Natural killer cell (primary cell): ENCODE data around the gene DBN1. TPM values are rescaled to one million over a fixed set of nuclear protein-coding genes. Genes with fewer than 3 reads are reported as not detected.

Source experiments
- ATAC-seq, 3 donors: fragments of 150-1000 bp in 2 of 3; fragments of 200-7000 bp in 1 of 3; cut with Tn5 transposase; 1 replicate in 1 of 3; 2 replicates in 2 of 3; pipeline ENCODE4 v1.10.0; 2021; ENCODE audit warnings: mild to moderate bottlenecking in 2 of 3, moderate library complexity in 2 of 3
- DNase-seq, 2 donors: peaks; one replicate each; pipeline versions ENCODE4 v3.0.0 to v3.0.0-alpha.2; 2013 to 2021; ENCODE audit warnings: mixed read lengths in 1 of 2
- H3K27ac ChIP-seq: one replicate; pipeline ENCODE4 v1.5.1; 2013; ENCODE audit warnings: mild to moderate bottlenecking, low read length
- H3K27me3 ChIP-seq: one replicate; pipeline ENCODE4 v1.6.1; 2013; ENCODE audit warnings: low read length; ENCODE audit not compliant: control insufficient read depth, insufficient read depth
- H3K36me3 ChIP-seq: one replicate; pipeline ENCODE4 v1.6.1; 2013; ENCODE audit warnings: low read length; ENCODE audit not compliant: control insufficient read depth, insufficient read depth
- H3K4me1 ChIP-seq: one replicate; pipeline ENCODE4 v1.6.1; 2013; ENCODE audit warnings: low read length; ENCODE audit not compliant: control insufficient read depth, insufficient read depth
- H3K4me3 ChIP-seq: one replicate; pipeline ENCODE4 v1.5.1; 2013; ENCODE audit warnings: low read length
- H3K9me3 ChIP-seq: one replicate; pipeline ENCODE4 v1.6.1; 2013; ENCODE audit warnings: low read length; ENCODE audit not compliant: control insufficient read depth, insufficient read depth
- H3K27ac Mint-ChIP-seq, 2 donors: one replicate each; pipeline ENCODE4 v1.8.0; 2022; ENCODE audit warnings: mild to moderate bottlenecking in 2 of 2, mixed read lengths in 2 of 2, moderate library complexity in 1 of 2
- H3K27me3 Mint-ChIP-seq, 2 donors: one replicate each; pipeline ENCODE4 v1.8.0; 2022; ENCODE audit warnings: low read depth in 2 of 2, mixed read lengths in 2 of 2
- H3K36me3 Mint-ChIP-seq: one replicate; pipeline ENCODE4 v1.8.0; 2022; ENCODE audit warnings: mixed read lengths
- H3K4me1 Mint-ChIP-seq, 2 donors: one replicate each; pipeline ENCODE4 v1.8.0; 2022; ENCODE audit warnings: mixed read lengths in 2 of 2
- H3K4me3 Mint-ChIP-seq: one replicate; pipeline ENCODE4 v1.8.0; 2022; ENCODE audit warnings: mild to moderate bottlenecking, moderate library complexity, mixed read lengths
- H3K9me3 Mint-ChIP-seq, 2 donors: one replicate each; pipeline ENCODE4 v1.8.0; 2022; ENCODE audit warnings: mixed read lengths in 2 of 2
- CTCF ChIP-seq: fragments of 200-600 bp; IDR thresholded peaks from one replicate; pipeline ENCODE4 v1.8.0; 2022; ENCODE audit warnings: antibody characterized with exemption
- WGBS: methylation state at CpG from one replicate; pipeline ENCODE4 v1.1.7; 2013; ENCODE audit warnings: missing lambda C conversion rate; ENCODE audit not compliant: insufficient coverage; 5-methylcytosine and 5-hydroxymethylcytosine counted together
- intact Hi-C: fragments of 100-400 bp; cut with micrococcal nuclease; formaldehyde crosslinking; loops from one replicate; pipeline ENCODE4 v1.14.2; 2022
- total RNA-seq, 4 donors: library from RNA; stranded (reverse); fragments of 120-200 nt in 1 of 4; gene quantifications; one replicate each; pipeline versions ENCODE4 v1.2.3 to v1.2.4, GENCODE V29; 2013 to 2022

The DBN1 gene
- total RNA-seq, 3 donors from 2014 or later (not counting 1 experiment from before 2014, with no cell fraction given): 13.7 to 25.2 (median 15.0) TPM

GRCh38 chr5:177484902-177485549 lies 11.6 kb upstream of the DBN1 start:
- no peak for TF ChIP-seq CTCF
- H3K36me3 Mint-ChIP-seq: no peaks in the 10 kb centered on the region
- DNase-seq: no peak
- Histone ChIP-seq H3K36me3 (no peaks in the 10 kb centered on the region), H3K4me1 (peaks cover 6% of the 10 kb centered on the region), H3K27me3 (no peaks in the 10 kb centered on the region), H3K9me3 (no peaks in the 10 kb centered on the region), H3K4me3 (no peak overlapping the region), H3K27ac (no peak overlapping the region)
- intact Hi-C loops: no loop called here
- ATAC-seq: no peak
- WGBS: 79% methylated on average over 13 of the region's 13 CpGs
- H3K4me3 Mint-ChIP-seq: no peak overlapping the region
- H3K4me1 Mint-ChIP-seq: peaks cover 2 to 3% of the 10 kb centered on the region in 2 donors
- no peaks in the 10 kb centered on the region for H3K9me3 Mint-ChIP-seq
- H3K27ac Mint-ChIP-seq: no peak overlapping the region
- peaks cover 0 to 4% of the 10 kb centered on the region in 2 donors for H3K27me3 Mint-ChIP-seq

GRCh38 chr5:177483994-177484901 lies 10.8 kb upstream of the DBN1 start:
- H3K4me3 ChIP-seq: no peak overlapping the region
- no peaks in the 10 kb centered on the region for H3K9me3 ChIP-seq
- WGBS: 95% methylated on average over 22 of the region's 22 CpGs
- no peaks in the 10 kb centered on the region for H3K36me3 ChIP-seq
- peaks cover 10% of the 10 kb centered on the region in 2 donors for H3K4me1 Mint-ChIP-seq
- peaks cover 0 to 4% of the 10 kb centered on the region in 2 donors for H3K27me3 Mint-ChIP-seq
- intact Hi-C loops: no loop called here
- H3K9me3 Mint-ChIP-seq: no peaks in the 10 kb centered on the region
- no peak overlapping the region for H3K27ac ChIP-seq
- no peaks in the 10 kb centered on the region for H3K27me3 ChIP-seq
- DNase-seq: no peak
- H3K27ac Mint-ChIP-seq: no peak overlapping the region
- no peaks in the 10 kb centered on the region for H3K36me3 Mint-ChIP-seq
- no peak for TF ChIP-seq CTCF
- H3K4me1 ChIP-seq: peaks cover 13% of the 10 kb centered on the region
- no peak overlapping the region for H3K4me3 Mint-ChIP-seq
- no peak for ATAC-seq

- H3K4me3 Mint-ChIP-seq: no peak overlapping the region
- H3K4me1 Mint-ChIP-seq: peaks cover 17 to 22% of the 10 kb centered on the region in 2 donors
- no peaks in the 10 kb centered on the region for H3K9me3 Mint-ChIP-seq
- Histone ChIP-seq H3K27ac (no peak overlapping the region), H3K27me3 (no peaks in the 10 kb centered on the region), H3K4me1 (peaks cover 25% of the 10 kb centered on the region), H3K9me3 (no peaks in the 10 kb centered on the region), H3K36me3 (no peaks in the 10 kb centered on the region), H3K4me3 (no peak overlapping the region)
- peaks cover 0 to 4% of the 10 kb centered on the region in 2 donors for H3K27me3 Mint-ChIP-seq
- ATAC-seq: no peak
- WGBS: 97% methylated on average over 9 of the region's 9 CpGs
- no peak for TF ChIP-seq CTCF
- no peaks in the 10 kb centered on the region for H3K36me3 Mint-ChIP-seq
- no peak for DNase-seq
- H3K27ac Mint-ChIP-seq: no peak overlapping the region
- intact Hi-C loops: no loop called here
Measured at GRCh38 chr5:177483042-177483441, 9.6 kb upstream of the DBN1 start.
